Muscle layer of colon (tissue), 2 donors: ENCODE results near the gene ATRNL1.
"Not testable (repeated sequence)": the region's sequence is repeated elsewhere in the genome, so short reads cannot be mapped to it uniquely, and the experiment has no call there.

ENCODE experiments used
- H3K27ac ChIP-seq: one replicate; pipeline ENCODE4 v1.7.0; 2013; ENCODE audit warnings: low read depth, mild to moderate bottlenecking, low read length, moderate library complexity
- H3K27me3 ChIP-seq, 2 donors: one replicate each; pipeline ENCODE4 v1.7.0; 2013; ENCODE audit warnings: low read length in 2 of 2, mild to moderate bottlenecking in 2 of 2; ENCODE audit not compliant: insufficient read depth in 2 of 2, control insufficient read depth in 1 of 2
- H3K36me3 ChIP-seq: one replicate; pipeline ENCODE4 v1.7.0; 2013; ENCODE audit warnings: mild to moderate bottlenecking, low read length; ENCODE audit not compliant: insufficient read depth
- H3K4me1 ChIP-seq: one replicate; pipeline ENCODE4 v1.7.0; 2013; ENCODE audit warnings: mild to moderate bottlenecking, low read length; ENCODE audit not compliant: insufficient read depth
- H3K4me3 ChIP-seq, 2 donors: one replicate each; pipeline ENCODE4 v1.7.0; 2013; ENCODE audit warnings: low read length in 2 of 2, low read depth in 1 of 2, mild to moderate bottlenecking in 1 of 2, moderate library complexity in 1 of 2
- H3K9ac ChIP-seq: one replicate; pipeline ENCODE4 v1.7.0; 2013; ENCODE audit warnings: low read length
- H3K9me3 ChIP-seq: one replicate; pipeline ENCODE4 v1.7.0; 2013; ENCODE audit warnings: mild to moderate bottlenecking, low read length
- donor health status: abdominal sarcoma.
- donor health status: Adenocarcinoma of cecum.

ATRNL1 gene

GRCh38 chr10:115129752-115130151, 36.6 kb downstream of the ATRNL1 start:
- no peak overlapping the region for H3K4me3 ChIP-seq
- H3K9ac ChIP-seq, result no peak overlapping the region

GRCh38 chr10:115136616-115137015, 43.5 kb downstream of the ATRNL1 start:
- no peaks in the 10 kb centered on the region for H3K9me3 ChIP-seq
- H3K4me1 ChIP-seq, result no peaks in the 10 kb centered on the region
- H3K27me3 ChIP-seq, result no peaks in the 10 kb centered on the region
- H3K9ac ChIP-seq, result no peak overlapping the region
- no peak overlapping the region for H3K27ac ChIP-seq
- no peak overlapping the region for H3K4me3 ChIP-seq
- no peaks in the 10 kb centered on the region for H3K36me3 ChIP-seq

More at GRCh38 chr10:115129752-115130151, 36.6 kb downstream of the ATRNL1 start:
- H3K27ac ChIP-seq, result no peak overlapping the region
- H3K36me3 ChIP-seq, result no peaks in the 10 kb centered on the region
- no peaks in the 10 kb centered on the region for H3K4me1 ChIP-seq
- H3K9me3 ChIP-seq, result no peaks in the 10 kb centered on the region
- H3K27me3 ChIP-seq, result no peaks in the 10 kb centered on the region

- H3K4me1 ChIP-seq, result no peaks in the 10 kb centered on the region
- H3K9ac ChIP-seq, result no peak overlapping the region
- no peaks in the 10 kb centered on the region for H3K27me3 ChIP-seq
- H3K4me3 ChIP-seq, result no peak overlapping the region
- no peaks in the 10 kb centered on the region for H3K36me3 ChIP-seq
- no peaks in the 10 kb centered on the region for H3K9me3 ChIP-seq
- H3K27ac ChIP-seq, result no peak overlapping the region
Measured at GRCh38 chr10:115141254-115141653, 48.1 kb downstream of the ATRNL1 start.

DNA sequence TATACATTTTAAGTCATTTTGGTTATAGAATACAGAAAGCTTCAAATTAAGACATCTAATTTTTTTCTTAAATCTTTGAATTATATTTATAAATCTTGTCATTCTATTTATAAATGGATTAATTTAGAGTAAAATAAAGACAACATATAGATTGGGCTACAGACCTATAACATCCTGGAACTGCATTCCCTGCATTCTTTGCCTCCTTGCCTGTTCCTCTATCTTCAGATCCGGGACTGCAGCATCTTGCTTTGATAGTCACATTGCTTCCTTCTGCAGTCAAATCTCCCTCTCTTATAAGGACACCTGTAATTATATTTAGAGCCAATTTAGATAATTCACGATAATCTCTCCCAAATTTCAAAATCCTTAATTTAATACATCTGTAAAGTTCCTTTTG, 64.2 kb downstream of the ATRNL1 start:
- H3K9ac ChIP-seq, result no peak overlapping the region

GRCh38 chr10:115163129-115163528, 70.0 kb downstream of the ATRNL1 start:
- no peak overlapping the region for H3K27ac ChIP-seq
- H3K9me3 ChIP-seq, result no peaks in the 10 kb centered on the region
- H3K36me3 ChIP-seq, result no peaks in the 10 kb centered on the region
- H3K27me3 ChIP-seq, result no peaks in the 10 kb centered on the region
- H3K4me3 ChIP-seq, result no peak overlapping the region
- no peak overlapping the region for H3K9ac ChIP-seq
- H3K4me1 ChIP-seq, result no peaks in the 10 kb centered on the region

More for the DNA sequence above, 64.2 kb downstream of the ATRNL1 start:
- Histone ChIP-seq H3K4me3 (no peak overlapping the region), H3K4me1 (no peaks in the 10 kb centered on the region), H3K9me3 (no peaks in the 10 kb centered on the region), H3K36me3 (no peaks in the 10 kb centered on the region), H3K27ac (no peak overlapping the region), H3K27me3 (no peaks in the 10 kb centered on the region)

GRCh38 chr10:115164220-115164619, 71.1 kb downstream of the ATRNL1 start:
- no peak overlapping the region for H3K4me3 ChIP-seq
- no peaks in the 10 kb centered on the region for H3K4me1 ChIP-seq
- no peak overlapping the region for H3K27ac ChIP-seq
- H3K9me3 ChIP-seq, result no peaks in the 10 kb centered on the region
- H3K36me3 ChIP-seq, result no peaks in the 10 kb centered on the region
- no peak overlapping the region for H3K9ac ChIP-seq
- no peaks in the 10 kb centered on the region for H3K27me3 ChIP-seq

GRCh38 chr10:115167751-115168150, 74.6 kb downstream of the ATRNL1 start:
- H3K4me1 ChIP-seq, result no peaks in the 10 kb centered on the region
- no peak overlapping the region for H3K9ac ChIP-seq
- no peaks in the 10 kb centered on the region for H3K36me3 ChIP-seq
- no peak overlapping the region for H3K27ac ChIP-seq
- H3K9me3 ChIP-seq, result no peaks in the 10 kb centered on the region
- H3K27me3 ChIP-seq, result no peaks in the 10 kb centered on the region
- no peak overlapping the region for H3K4me3 ChIP-seq

- no peaks in the 10 kb centered on the region for H3K27me3 ChIP-seq
- H3K4me1 ChIP-seq, result no peaks in the 10 kb centered on the region
- H3K9me3 ChIP-seq, result no peaks in the 10 kb centered on the region
- no peak overlapping the region for H3K27ac ChIP-seq
- no peaks in the 10 kb centered on the region for H3K36me3 ChIP-seq
- no peak overlapping the region for H3K4me3 ChIP-seq
- no peak overlapping the region for H3K9ac ChIP-seq
Measured at GRCh38 chr10:115171392-115171960, 78.3 kb downstream of the ATRNL1 start.

DNA sequence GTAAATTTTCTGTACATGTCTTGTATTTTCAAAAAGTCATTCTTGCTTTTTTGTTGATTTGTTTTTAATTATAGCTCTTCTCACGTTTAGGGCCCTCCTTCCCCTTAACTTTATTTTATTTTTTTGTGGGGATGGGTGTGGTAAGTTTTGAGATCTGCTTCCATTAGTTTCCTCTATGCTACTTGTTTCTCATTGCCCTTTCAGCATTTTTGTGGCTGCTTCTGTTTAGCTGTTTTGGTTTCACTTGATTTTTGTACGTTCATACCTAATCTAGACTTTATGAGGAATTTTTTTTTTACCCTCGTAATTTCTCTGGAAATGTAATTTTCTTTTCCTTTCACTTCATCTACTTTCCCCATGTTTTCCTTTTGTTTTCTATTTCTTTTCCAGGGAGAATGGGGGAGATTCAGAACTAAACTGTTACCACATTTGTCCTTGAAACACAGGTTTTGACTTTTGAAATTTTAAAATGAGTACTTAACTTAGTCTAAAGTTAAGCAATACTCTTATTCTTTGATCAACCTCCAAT, 80.8 kb downstream of the ATRNL1 start:
- Histone ChIP-seq H3K4me1 (no peaks in the 10 kb centered on the region), H3K9me3 (no peaks in the 10 kb centered on the region), H3K4me3 (no peak overlapping the region), H3K9ac (no peak overlapping the region), H3K27ac (no peak overlapping the region), H3K27me3 (no peaks in the 10 kb centered on the region), H3K36me3 (no peaks in the 10 kb centered on the region)

- H3K9ac ChIP-seq, H3K4me3 ChIP-seq, H3K36me3 ChIP-seq, H3K9me3 ChIP-seq, H3K4me1 ChIP-seq, H3K27me3 ChIP-seq, H3K27ac ChIP-seq: not testable (repeated sequence)
Measured at GRCh38 chr10:115207276-115207675, 114.1 kb downstream of the ATRNL1 start.

GRCh38 chr10:115209133-115209532, 116.0 kb downstream of the ATRNL1 start:
- Histone ChIP-seq H3K27me3 (no peaks in the 10 kb centered on the region), H3K4me3 (no peak overlapping the region), H3K9me3 (no peaks in the 10 kb centered on the region), H3K36me3 (no peaks in the 10 kb centered on the region), H3K4me1 (no peaks in the 10 kb centered on the region), H3K9ac (no peak overlapping the region), H3K27ac (no peak overlapping the region)

DNA sequence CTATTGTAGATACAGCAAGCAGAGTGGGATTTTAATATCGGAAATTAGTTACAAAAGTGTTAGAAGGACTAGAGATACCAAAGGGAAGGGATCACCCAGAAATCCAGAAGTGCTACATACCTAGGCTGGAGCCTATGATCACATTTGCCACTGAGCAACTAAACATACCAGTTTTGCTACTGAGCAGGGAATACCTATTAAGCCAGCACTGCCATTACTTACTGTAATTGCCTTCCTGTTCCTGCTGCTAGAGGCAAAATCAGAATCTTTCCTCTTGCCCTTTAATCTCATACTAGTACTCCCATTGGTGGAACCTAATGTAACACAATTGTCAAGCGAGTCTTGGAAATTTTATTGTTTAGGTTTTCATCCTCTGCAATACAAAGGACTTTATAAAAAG, 121.7 kb downstream of the ATRNL1 start:
- H3K4me3 ChIP-seq, result no peak overlapping the region
- no peaks in the 10 kb centered on the region for H3K9me3 ChIP-seq
- H3K9ac ChIP-seq, result no peak overlapping the region
- no peak overlapping the region for H3K27ac ChIP-seq
- H3K4me1 ChIP-seq, result no peaks in the 10 kb centered on the region
- no peaks in the 10 kb centered on the region for H3K27me3 ChIP-seq
- peaks cover 6% of the 10 kb centered on the region for H3K36me3 ChIP-seq
